B cell (primary cell): ENCODE data around the gene MIR17HG. TPM values are rescaled to one million over a fixed set of nuclear protein-coding genes. Genes with fewer than 3 reads are reported as not detected.
A peak's percentile ranks its signal among the peaks of the same experiment; 100 is the strongest.

Experiments
- ATAC-seq: fragments of 200-7000 bp; cut with Tn5 transposase; one replicate; pipeline ENCODE4 v1.10.0; 2021; ENCODE audit warnings: low read depth, mild to moderate bottlenecking, moderate number of reproducible peaks, moderate library complexity
- CTCF ChIA-PET: fragments of 350-600 bp; sonication (Branson Sonifier 250); formaldehyde crosslinking; loops from one replicate; lab custom pipeline; 2021; ENCODE audit warnings: antibody characterized with exemption, inconsistent platforms; lab: Charles Lee
- POLR2A ChIA-PET: fragments of 350-600 bp; sonication (Branson Sonifier 250); formaldehyde crosslinking; loops from one replicate; lab custom pipeline; 2021; ENCODE audit warnings: antibody characterized with exemption; lab: Charles Lee
- DNase-seq: peaks from one replicate; pipeline ENCODE4 v3.0.0; 2013
- H2AFZ ChIP-seq: 2 replicates; pipeline ENCODE4 v1.6.1; 2012; ENCODE audit warnings: mild to moderate bottlenecking, low read depth, low read length; ENCODE audit not compliant: insufficient read depth, poor library complexity, severe bottlenecking
- H3K27ac ChIP-seq, 2 donors: 1 replicate in 1 of 2; 2 replicates in 1 of 2; pipeline ENCODE4 v1.5.1; 2012 to 2013; ENCODE audit warnings: low read length in 2 of 2, mild to moderate bottlenecking in 2 of 2, moderate library complexity in 1 of 2
- H3K27me3 ChIP-seq, 4 experiments: fragments of 200-600 bp in 1 of 4; sonication (generic) in 1 of 4; replicated peaks in 1 of 4; 1 replicate in 2 of 4; 2 replicates in 2 of 4; pipeline versions ENCODE4 v1.6.1 to v1.7.0; 2013 to 2016; ENCODE audit warnings: low read length in 3 of 4, mild to moderate bottlenecking in 2 of 4, mixed read lengths in 1 of 4, moderate library complexity in 1 of 4; ENCODE audit not compliant: insufficient read depth in 4 of 4, control insufficient read depth in 3 of 4; ENCODE audit errors: control extremely low read depth in 1 of 4
- H3K36me3 ChIP-seq, 2 experiments: replicated peaks in 1 of 2; 1 replicate in 1 of 2; 2 replicates in 1 of 2; pipeline versions ENCODE4 v1.6.1 to v1.7.1; 2013; ENCODE audit warnings: low read length in 1 of 2; ENCODE audit not compliant: insufficient read depth in 2 of 2, control insufficient read depth in 1 of 2; ENCODE audit errors: control extremely low read depth in 1 of 2, extremely low read depth in 1 of 2
- H3K4me1 ChIP-seq, 2 donors: fragments of 200-600 bp in 1 of 2; sonication (generic) in 1 of 2; 1 replicate in 1 of 2; 2 replicates in 1 of 2; pipeline versions ENCODE4 v1.5.1 to v1.6.1; 2013 to 2017; ENCODE audit warnings: low read length in 2 of 2; ENCODE audit not compliant: control insufficient read depth in 2 of 2, insufficient read depth in 2 of 2
- H3K4me2 ChIP-seq: replicated peaks from 2 replicates; pipeline ENCODE3; 2012; ENCODE audit warnings: mild to moderate bottlenecking, low read depth, low read length; ENCODE audit not compliant: poor library complexity, severe bottlenecking
- H3K4me3 ChIP-seq, 5 experiments: fragments of 200-600 bp in 1 of 5; sonication (generic) in 1 of 5; 1 replicate in 3 of 5; 2 replicates in 2 of 5; pipeline versions ENCODE4 v1.5.1 to v1.7.0; 2011 to 2016; ENCODE audit warnings: low read length in 4 of 5, mild to moderate bottlenecking in 4 of 5, low read depth in 2 of 5, control low read depth in 1 of 5, moderate library complexity in 1 of 5; ENCODE audit not compliant: insufficient read depth in 1 of 5; ENCODE audit errors: control extremely low read depth in 1 of 5, extremely low read depth in 1 of 5
- H3K79me2 ChIP-seq: fragments of 200-600 bp; sonication (generic); one replicate; pipeline ENCODE4 v1.6.0; 2016; ENCODE audit warnings: low read length; ENCODE audit not compliant: control insufficient read depth, insufficient read depth
- H3K9ac ChIP-seq: fragments of 200-600 bp; sonication (generic); 2 replicates; pipeline ENCODE4 v1.6.1; 2017; ENCODE audit warnings: mild to moderate bottlenecking, low read length, moderate library complexity
- H3K9me3 ChIP-seq, 3 donors: one replicate each; pipeline versions ENCODE4 v1.6.1 to v1.7.1; 2013; ENCODE audit warnings: low read length in 2 of 3; ENCODE audit not compliant: control insufficient read depth in 2 of 3, insufficient read depth in 1 of 3; ENCODE audit errors: control extremely low read depth in 1 of 3
- H4K20me1 ChIP-seq: 2 replicates; pipeline ENCODE4 v1.6.0; 2012; ENCODE audit warnings: mild to moderate bottlenecking, low read length; ENCODE audit not compliant: insufficient read depth, control insufficient read depth, poor library complexity, severe bottlenecking
- H3K27ac Mint-ChIP-seq: one replicate; pipeline ENCODE4 v1.8.0; 2021; ENCODE audit warnings: mixed read lengths
- H3K27me3 Mint-ChIP-seq: one replicate; pipeline ENCODE4 v1.8.0; 2021; ENCODE audit warnings: mixed read lengths
- H3K4me1 Mint-ChIP-seq: one replicate; pipeline ENCODE4 v1.8.0; 2021; ENCODE audit warnings: mixed read lengths
- H3K4me3 Mint-ChIP-seq: one replicate; pipeline ENCODE4 v1.8.0; 2021; ENCODE audit warnings: mixed read lengths
- H3K9me3 Mint-ChIP-seq: one replicate; pipeline ENCODE4 v1.8.0; 2022; ENCODE audit warnings: mixed read lengths; ENCODE audit not compliant: insufficient read depth
- EZH2 ChIP-seq: IDR thresholded peaks from 2 replicates; pipeline ENCODE4 v1.6.1; 2012; ENCODE audit warnings: borderline replicate concordance, low read depth, mild to moderate bottlenecking, moderate library complexity, low read length; ENCODE audit not compliant: insufficient read depth, poor library complexity, severe bottlenecking
- WGBS: methylation state at CpG from one replicate; pipeline ENCODE4 v1.1.5; 2013; ENCODE audit warnings: missing lambda C conversion rate; ENCODE audit not compliant: insufficient coverage; 5-methylcytosine and 5-hydroxymethylcytosine counted together
- intact Hi-C: fragments of 100-400 bp; cut with micrococcal nuclease; formaldehyde crosslinking; loops from one replicate; pipeline ENCODE4 v1.10.0; 2022
- polyA plus RNA-seq: library from polyadenylated mRNA; depleted of rRNA; stranded (reverse); fragments of >200 nt; gene quantifications from 2 replicates; pipeline ENCODE4 v1.2.3, GENCODE V29; 2012
- total RNA-seq, 2 donors: library from RNA; stranded (reverse); fragments of 120-200 nt in 1 of 2; gene quantifications; 1 replicate in 1 of 2; 2 replicates in 1 of 2; pipeline versions ENCODE4 v1.2.3 to v1.2.4, GENCODE V29; 2013 to 2022
- TF ChIP-seq, protein P1 (sequence below): fragments of 200-600 bp; IDR thresholded peaks from one replicate; pipeline ENCODE4 v1.8.0; 2022; ENCODE audit warnings: antibody characterized with exemption, mild to moderate bottlenecking

The MIR17HG gene
- total and polyA plus RNA-seq, 2 donors (not counting 1 experiment from before 2014, with no cell fraction given) = 6.0 to 17.1 TPM

DNA sequence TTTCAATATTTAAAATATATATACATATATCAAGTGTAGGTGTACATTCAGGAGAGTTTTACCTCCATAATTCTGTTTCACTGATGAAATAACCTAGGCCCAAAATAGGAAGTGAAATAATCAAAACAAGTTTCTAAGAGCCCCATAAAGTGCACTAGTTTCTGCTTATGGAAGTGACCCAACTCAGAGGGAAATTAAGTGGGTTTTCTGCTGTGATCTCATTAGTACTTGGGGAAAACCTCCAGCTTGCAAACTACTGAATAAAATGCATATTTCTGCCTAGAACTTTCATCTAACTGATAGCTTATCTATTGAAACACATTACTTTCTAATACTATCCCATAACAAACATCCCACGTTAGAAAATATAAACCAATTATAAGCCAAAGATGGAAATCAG is 45.4 kb upstream of the MIR17HG start:
- ATAC-seq (no peak), DNase-seq (peak; percentile 8)
- Mint-ChIP-seq H3K4me3 (no peak overlapping the region), H3K4me1 (peaks cover 5% of the 10 kb centered on the region), H3K9me3 (peaks cover 2% of the 10 kb centered on the region), H3K27ac (no peak overlapping the region), H3K27me3 (no peaks in the 10 kb centered on the region)
- Histone ChIP-seq H3K36me3 (no peaks in the 10 kb centered on the region), H3K79me2 (no peaks in the 10 kb centered on the region), H3K9ac (no peak overlapping the region), H3K9me3 (peaks cover 0 to 3% (median 0%) of the 10 kb centered on the region in 3 donors), H3K4me2 (no peak overlapping the region), H4K20me1 (no peaks in the 10 kb centered on the region), H3K4me1 (no peaks in the 10 kb centered on the region), H3K4me3 (no peak overlapping the region), H2AFZ (no peak overlapping the region), H3K27ac (no peak overlapping the region), H3K27me3 (no peaks in the 10 kb centered on the region)
- intact Hi-C loops = no loop called here
- no CpG with 5 or more reads among the region's 1 CpG for WGBS
- POLR2A ChIA-PET = no interaction called here
- no peak for TF ChIP-seq EZH2
- TF ChIP-seq, protein P1, sequence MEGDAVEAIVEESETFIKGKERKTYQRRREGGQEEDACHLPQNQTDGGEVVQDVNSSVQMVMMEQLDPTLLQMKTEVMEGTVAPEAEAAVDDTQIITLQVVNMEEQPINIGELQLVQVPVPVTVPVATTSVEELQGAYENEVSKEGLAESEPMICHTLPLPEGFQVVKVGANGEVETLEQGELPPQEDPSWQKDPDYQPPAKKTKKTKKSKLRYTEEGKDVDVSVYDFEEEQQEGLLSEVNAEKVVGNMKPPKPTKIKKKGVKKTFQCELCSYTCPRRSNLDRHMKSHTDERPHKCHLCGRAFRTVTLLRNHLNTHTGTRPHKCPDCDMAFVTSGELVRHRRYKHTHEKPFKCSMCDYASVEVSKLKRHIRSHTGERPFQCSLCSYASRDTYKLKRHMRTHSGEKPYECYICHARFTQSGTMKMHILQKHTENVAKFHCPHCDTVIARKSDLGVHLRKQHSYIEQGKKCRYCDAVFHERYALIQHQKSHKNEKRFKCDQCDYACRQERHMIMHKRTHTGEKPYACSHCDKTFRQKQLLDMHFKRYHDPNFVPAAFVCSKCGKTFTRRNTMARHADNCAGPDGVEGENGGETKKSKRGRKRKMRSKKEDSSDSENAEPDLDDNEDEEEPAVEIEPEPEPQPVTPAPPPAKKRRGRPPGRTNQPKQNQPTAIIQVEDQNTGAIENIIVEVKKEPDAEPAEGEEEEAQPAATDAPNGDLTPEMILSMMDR = no peak
- CTCF ChIA-PET = interaction anchor here (1.5 kb wide), 2 partner anchors 10 to 49 kb away, joined by 3 read pairs; no protein-coding TSS in a partner anchor

DNA sequence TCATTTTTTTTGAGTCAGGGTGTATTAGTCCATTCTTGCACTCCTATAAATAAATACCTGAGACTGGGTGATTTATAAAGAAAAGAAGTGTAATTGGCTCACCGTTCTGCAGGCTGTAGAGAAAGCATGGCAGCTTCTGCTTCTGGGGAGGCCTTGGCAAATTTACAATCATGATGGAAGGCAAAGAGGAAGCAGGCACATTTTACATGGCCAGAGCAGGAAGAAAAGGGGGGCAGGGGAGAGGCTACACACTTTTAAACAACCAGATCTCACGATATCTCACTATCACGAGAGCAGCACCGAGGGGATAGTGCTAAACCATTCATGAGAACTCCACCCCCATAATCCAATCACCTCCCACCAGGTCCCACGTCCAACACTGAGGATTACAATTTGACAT is 44.5 kb upstream of the MIR17HG start:
- TF ChIP-seq, protein P1 = no peak

More for the DNA sequence above, 44.5 kb upstream of the MIR17HG start:
- 71% methylated on average over 1 of the region's 5 CpGs for WGBS
- ATAC-seq (no peak), DNase-seq (no peak)
- Mint-ChIP-seq H3K27me3 (no peaks in the 10 kb centered on the region), H3K4me1 (peaks cover 5% of the 10 kb centered on the region), H3K27ac (no peak overlapping the region), H3K9me3 (peaks cover 2% of the 10 kb centered on the region), H3K4me3 (no peak overlapping the region)
- POLR2A ChIA-PET = no interaction called here
- no peak overlapping the region for H3K4me2 ChIP-seq
- H4K20me1 ChIP-seq = no peaks in the 10 kb centered on the region
- H3K36me3 ChIP-seq = no peaks in the 10 kb centered on the region
- no peak overlapping the region for H3K9ac ChIP-seq
- no peak overlapping the region for H3K4me3 ChIP-seq
- H3K4me1 ChIP-seq = no peaks in the 10 kb centered on the region
- no peaks in the 10 kb centered on the region for H3K27me3 ChIP-seq
- H2AFZ ChIP-seq = no peak overlapping the region
- CTCF ChIA-PET = interaction anchor here (1.5 kb wide), 1 partner anchor 48 kb away, joined by 3 read pairs; no protein-coding TSS in a partner anchor
- intact Hi-C loops = no loop called here
- no peaks in the 10 kb centered on the region for H3K79me2 ChIP-seq
- peaks cover 0 to 3% (median 0%) of the 10 kb centered on the region in 3 donors for H3K9me3 ChIP-seq
- no peak overlapping the region for H3K27ac ChIP-seq
